ENCODE results near the gene ROCK1. TPM values are rescaled to one million over a fixed set of nuclear protein-coding genes. Genes with fewer than 3 reads are reported as not detected.
A peak's percentile ranks its signal among the peaks of the same experiment; 100 is the strongest.
"Not testable (repeated sequence)": the region's sequence is repeated elsewhere in the genome, so short reads cannot be mapped to it uniquely, and the experiment has no call there.

The ROCK1 gene
- total and polyA plus RNA-seq, 4 donors: 32.6 to 147 (median 70.4) TPM

DNA sequence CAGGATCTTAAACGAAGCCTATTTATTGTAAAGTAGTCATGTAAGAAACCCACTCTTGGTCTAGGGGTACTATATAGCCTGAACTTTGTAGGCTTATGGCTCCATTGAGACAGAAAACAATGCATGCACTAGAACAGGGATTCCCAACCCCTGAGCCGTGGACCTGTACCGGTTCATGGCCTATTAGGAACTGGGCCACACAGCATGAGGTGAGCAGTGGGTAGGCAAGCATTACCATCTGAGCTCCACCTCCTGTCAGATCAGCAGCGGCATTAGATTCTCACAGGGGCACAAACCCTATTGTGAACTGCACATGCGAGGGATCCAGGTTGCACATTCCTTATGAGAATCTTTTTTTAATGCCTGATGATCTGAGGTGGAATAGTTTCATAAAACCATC lies 59.2 kb downstream of the ROCK1 start:
- Histone ChIP-seq H3K27ac (ENCODE audit: low read depth in 1 of 2, low read length in 2 of 2) (peak overlapping the region in 1 of 2 donors; percentile 75), H3K36me3 (ENCODE audit: control insufficient read depth in 1 of 2, insufficient read depth in 2 of 2, low read length in 1 of 2) (no peaks in the 10 kb centered on the region)
- 90 to 93% methylated on average over 5 of the region's 5 CpGs for WGBS, 2 donors

DNA sequence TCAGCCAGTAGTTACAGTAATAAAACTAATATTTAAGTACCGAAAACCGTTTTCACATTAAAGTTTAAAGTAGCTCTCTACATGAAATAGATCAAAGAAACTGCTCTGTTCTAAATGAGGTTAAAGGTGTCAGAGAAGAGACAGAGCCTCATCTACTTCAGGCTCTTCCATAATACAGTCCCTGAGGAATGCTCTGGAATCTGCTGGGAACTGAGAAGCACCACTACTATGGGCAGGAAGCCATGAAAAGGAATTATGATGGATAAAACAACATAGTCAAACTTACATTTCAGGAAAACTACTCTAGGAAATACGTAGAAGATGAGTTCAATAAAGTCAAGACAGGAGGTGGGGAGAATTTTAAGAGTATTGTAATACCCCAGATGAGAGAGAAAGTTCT lies 60.0 kb downstream of the ROCK1 start:
- 64 to 74% methylated on average over 3 of the region's 3 CpGs for WGBS, 2 donors
- peak overlapping the region in 1 of 2 donors; percentile 63 for H3K27ac ChIP-seq (ENCODE audit: low read depth in 1 of 2, low read length in 2 of 2)
- peaks cover 7 to 15% of the 10 kb centered on the region in 2 donors for H3K4me1 ChIP-seq (ENCODE audit: control insufficient read depth in 1 of 2, insufficient read depth in 2 of 2, low read length in 2 of 2)
- ATAC-seq (ENCODE audit: low FRiP score) (no peak), DNase-seq (no peak)
- H3K36me3 ChIP-seq (ENCODE audit: control insufficient read depth in 1 of 2, insufficient read depth in 2 of 2, low read length in 1 of 2): no peaks in the 10 kb centered on the region
- H3K9me3 ChIP-seq (ENCODE audit: control insufficient read depth, low read length): no peaks in the 10 kb centered on the region
- intact Hi-C loops (cut with DNase I): loop anchor here in 1 of 2 donors (10.0 kb wide), 1 partner anchor 53 kb away; no protein-coding TSS in a partner anchor
- no peak overlapping the region for H3K4me3 ChIP-seq (ENCODE audit: low read length in 2 of 2)
- H3K27me3 ChIP-seq (ENCODE audit: control insufficient read depth in 1 of 2, insufficient read depth in 2 of 2, low read length in 1 of 2): no peaks in the 10 kb centered on the region

More for the DNA sequence above, 59.2 kb downstream of the ROCK1 start:
- peaks cover 7 to 15% of the 10 kb centered on the region in 2 donors for H3K4me1 ChIP-seq (ENCODE audit: control insufficient read depth in 1 of 2, insufficient read depth in 2 of 2, low read length in 2 of 2)
- ATAC-seq (ENCODE audit: low FRiP score) (no peak), DNase-seq (no peak)
- H3K4me3 ChIP-seq (ENCODE audit: low read length in 2 of 2): no peak overlapping the region
- H3K9me3 ChIP-seq (ENCODE audit: control insufficient read depth, low read length): no peaks in the 10 kb centered on the region
- intact Hi-C loops (cut with DNase I): loop anchor here in 1 of 2 donors (10.0 kb wide), 1 partner anchor 52 kb away; no protein-coding TSS in a partner anchor
- no peaks in the 10 kb centered on the region for H3K27me3 ChIP-seq (ENCODE audit: control insufficient read depth in 1 of 2, insufficient read depth in 2 of 2, low read length in 1 of 2)

DNA sequence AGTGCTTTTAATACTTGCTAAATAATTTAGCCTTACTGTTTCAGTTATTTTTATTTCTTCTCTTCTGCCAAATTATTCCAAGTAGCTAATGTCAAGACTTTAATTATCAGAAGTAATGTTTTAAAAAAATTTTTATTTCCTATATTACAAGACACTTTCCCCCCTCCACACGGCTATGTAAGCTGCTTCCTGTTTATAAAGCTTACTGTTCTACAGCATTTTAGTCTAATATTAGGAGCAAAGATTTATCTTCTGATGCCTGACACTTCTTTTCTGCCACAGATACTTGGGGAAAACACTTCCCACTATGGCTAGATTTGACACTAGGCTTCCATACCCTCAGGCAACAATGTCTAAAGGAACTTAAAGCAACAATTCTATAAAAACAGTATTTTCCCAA lies 62.3 kb downstream of the ROCK1 start:
- H3K9me3 ChIP-seq (ENCODE audit: control insufficient read depth, low read length): no peaks in the 10 kb centered on the region
- WGBS, 2 donors: 12 to 17% methylated on average over 1 of the region's 1 CpG
- no peak overlapping the region for H3K27ac ChIP-seq (ENCODE audit: low read depth in 1 of 2, low read length in 2 of 2)
- no peak for DNase-seq
- no peaks in the 10 kb centered on the region for H3K36me3 ChIP-seq (ENCODE audit: control insufficient read depth in 1 of 2, insufficient read depth in 2 of 2, low read length in 1 of 2)
- no peak overlapping the region for H3K4me3 ChIP-seq (ENCODE audit: low read length in 2 of 2)
- no peak for ATAC-seq (ENCODE audit: low FRiP score)
- intact Hi-C loops (cut with DNase I): loop anchor here in 1 of 2 donors (5.0 to 10.0 kb wide), 2 partner anchors 47 to 65 kb away; partner anchors contain the start of gene ROCK1
- peaks cover 6 to 7% of the 10 kb centered on the region in 2 donors for H3K4me1 ChIP-seq (ENCODE audit: control insufficient read depth in 1 of 2, insufficient read depth in 2 of 2, low read length in 2 of 2)
- H3K27me3 ChIP-seq (ENCODE audit: control insufficient read depth in 1 of 2, insufficient read depth in 2 of 2, low read length in 1 of 2): no peaks in the 10 kb centered on the region

DNA sequence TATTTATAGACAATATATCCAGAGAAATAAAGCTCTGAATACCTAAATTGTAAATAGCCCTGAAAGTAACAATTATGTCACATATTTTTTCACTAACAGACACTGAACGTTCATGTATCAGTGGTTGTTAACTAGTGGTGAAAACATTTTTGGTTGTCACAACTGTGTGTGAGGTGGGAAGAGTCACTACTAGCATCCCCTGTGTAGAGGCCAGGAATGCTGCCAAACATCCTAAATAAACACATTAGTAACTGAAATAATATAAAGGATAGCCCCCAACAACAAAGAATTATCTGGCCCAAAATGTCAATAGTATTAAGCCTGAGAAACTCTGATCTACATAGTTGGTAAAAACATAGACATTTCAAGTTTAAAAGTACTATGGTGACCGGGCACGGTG lies 64.5 kb downstream of the ROCK1 start:
- DNase-seq: no peak
- Histone ChIP-seq H3K9me3 (ENCODE audit: control insufficient read depth, low read length) (no peaks in the 10 kb centered on the region), H3K27me3 (ENCODE audit: control insufficient read depth in 1 of 2, insufficient read depth in 2 of 2, low read length in 1 of 2) (no peaks in the 10 kb centered on the region), H3K36me3 (ENCODE audit: control insufficient read depth in 1 of 2, insufficient read depth in 2 of 2, low read length in 1 of 2) (no peaks in the 10 kb centered on the region), H3K4me1 (ENCODE audit: control insufficient read depth in 1 of 2, insufficient read depth in 2 of 2, low read length in 2 of 2) (peaks cover 3 to 11% of the 10 kb centered on the region in 2 donors), H3K4me3 (ENCODE audit: low read length in 2 of 2) (no peak overlapping the region), H3K27ac (ENCODE audit: low read depth in 1 of 2, low read length in 2 of 2) (no peak overlapping the region)
- intact Hi-C loops (cut with DNase I): loop anchor here in 1 of 2 donors (5.0 to 10.0 kb wide), 2 partner anchors 45 to 68 kb away; partner anchors contain the start of gene ROCK1
- WGBS, 2 donors: 78 to 79% methylated on average over 3 of the region's 3 CpGs
- no peak for ATAC-seq (ENCODE audit: low FRiP score)

DNA sequence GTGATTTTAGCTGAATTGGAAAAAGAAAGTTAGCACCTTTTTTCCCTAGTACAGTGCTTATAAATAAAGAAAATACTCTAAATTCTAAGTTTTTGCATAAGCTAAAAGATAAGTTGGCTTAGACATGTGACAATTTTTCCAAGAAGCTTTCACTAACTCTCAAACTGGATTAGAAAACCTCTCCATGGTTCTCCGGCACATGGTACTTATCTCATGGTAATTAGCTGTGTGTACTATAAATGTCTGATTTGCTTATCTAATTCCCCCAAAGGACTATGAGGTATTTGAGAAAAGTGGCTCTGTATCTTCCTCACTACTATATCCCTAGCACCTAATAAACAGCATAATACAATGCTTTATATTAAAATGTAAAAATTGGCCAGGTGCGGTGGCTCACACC lies 71.1 kb downstream of the ROCK1 start:
- Histone ChIP-seq H3K36me3 (ENCODE audit: control insufficient read depth in 1 of 2, insufficient read depth in 2 of 2, low read length in 1 of 2) (no peaks in the 10 kb centered on the region), H3K4me3 (ENCODE audit: low read length in 2 of 2) (no peak overlapping the region), H3K4me1 (ENCODE audit: control insufficient read depth in 1 of 2, insufficient read depth in 2 of 2, low read length in 2 of 2) (peaks cover 0 to 4% of the 10 kb centered on the region in 2 donors), H3K27ac (ENCODE audit: low read depth in 1 of 2, low read length in 2 of 2) (no peak overlapping the region), H3K27me3 (ENCODE audit: control insufficient read depth in 1 of 2, insufficient read depth in 2 of 2, low read length in 1 of 2) (no peaks in the 10 kb centered on the region), H3K9me3 (ENCODE audit: control insufficient read depth, low read length) (no peaks in the 10 kb centered on the region)
- intact Hi-C loops (cut with DNase I): loop anchor here in 1 of 2 donors (10.0 kb wide), 1 partner anchor 74 kb away; the partner anchor contains the start of gene ROCK1
- WGBS, 2 donors: 78 to 87% methylated on average over 2 of the region's 2 CpGs
- DNase-seq: no peak
- no peak for ATAC-seq (ENCODE audit: low FRiP score)

DNA sequence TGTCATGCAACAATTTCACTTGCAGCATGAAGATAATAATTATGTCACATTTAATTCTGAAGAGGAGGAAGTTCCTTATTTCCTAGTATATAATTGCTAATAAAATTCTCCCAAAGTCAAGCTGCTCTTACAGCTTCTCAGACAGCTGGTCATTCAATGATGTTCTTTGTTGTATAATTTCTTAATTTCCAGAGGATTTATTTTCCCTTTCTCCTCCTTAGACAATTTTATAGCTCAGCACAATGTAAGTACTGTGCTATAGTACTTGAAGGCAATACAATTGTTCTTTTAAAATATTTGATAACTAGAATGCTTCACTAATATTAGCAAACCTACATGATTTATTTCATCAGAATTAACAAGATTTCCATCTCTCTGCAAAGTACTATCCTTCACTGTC lies 73.4 kb downstream of the ROCK1 start:
- no peaks in the 10 kb centered on the region for H3K9me3 ChIP-seq (ENCODE audit: control insufficient read depth, low read length)
- H3K27me3 ChIP-seq (ENCODE audit: control insufficient read depth in 1 of 2, insufficient read depth in 2 of 2, low read length in 1 of 2): no peaks in the 10 kb centered on the region
- no peaks in the 10 kb centered on the region for H3K36me3 ChIP-seq (ENCODE audit: control insufficient read depth in 1 of 2, insufficient read depth in 2 of 2, low read length in 1 of 2)
- intact Hi-C loops (cut with DNase I): no loop called here
- no peak for DNase-seq
- H3K4me3 ChIP-seq (ENCODE audit: low read length in 2 of 2): no peak overlapping the region
- ATAC-seq (ENCODE audit: low FRiP score): no peak
- peaks cover 0 to 4% of the 10 kb centered on the region in 2 donors for H3K4me1 ChIP-seq (ENCODE audit: control insufficient read depth in 1 of 2, insufficient read depth in 2 of 2, low read length in 2 of 2)
- H3K27ac ChIP-seq (ENCODE audit: low read depth in 1 of 2, low read length in 2 of 2): no peak overlapping the region

DNA sequence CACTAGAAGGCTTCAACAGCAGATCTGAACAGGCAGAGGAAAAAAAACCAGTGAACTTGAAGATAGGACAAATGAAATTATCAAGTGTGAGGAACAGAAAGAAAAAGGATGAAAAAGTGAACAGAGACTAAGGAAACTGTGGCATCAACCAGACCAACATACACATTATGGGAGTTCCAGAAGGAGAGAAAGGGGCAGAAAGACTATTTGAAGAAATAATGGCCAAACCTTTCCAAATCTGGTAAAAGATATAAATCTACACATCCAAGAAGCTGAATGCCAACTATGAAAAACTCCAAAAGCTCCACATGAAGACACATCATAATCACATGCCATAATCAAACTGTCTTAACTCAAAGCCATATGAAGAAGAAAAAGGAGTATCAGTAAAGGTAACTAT lies 79.8 kb downstream of the ROCK1 start:
- H3K4me1 ChIP-seq (ENCODE audit: control insufficient read depth in 1 of 2, insufficient read depth in 2 of 2, low read length in 2 of 2): no peaks in the 10 kb centered on the region
- ATAC-seq (ENCODE audit: low FRiP score) (no peak), DNase-seq (no peak)
- no peak overlapping the region for H3K4me3 ChIP-seq (ENCODE audit: low read length in 2 of 2)
- H3K27me3 ChIP-seq (ENCODE audit: control insufficient read depth in 1 of 2, insufficient read depth in 2 of 2, low read length in 1 of 2): no peaks in the 10 kb centered on the region
- intact Hi-C loops (cut with DNase I): no loop called here
- H3K9me3 ChIP-seq (ENCODE audit: control insufficient read depth, low read length): no peaks in the 10 kb centered on the region
- H3K27ac ChIP-seq (ENCODE audit: low read depth in 1 of 2, low read length in 2 of 2): no peak overlapping the region
- H3K36me3 ChIP-seq (ENCODE audit: control insufficient read depth in 1 of 2, insufficient read depth in 2 of 2, low read length in 1 of 2): peaks cover 2 to 7% of the 10 kb centered on the region in 2 donors

- H3K9me3 ChIP-seq (ENCODE audit: control insufficient read depth, low read length); ATAC-seq (ENCODE audit: low FRiP score); H3K36me3 ChIP-seq (ENCODE audit: control insufficient read depth in 1 of 2, insufficient read depth in 2 of 2, low read length in 1 of 2); DNase-seq; H3K27me3 ChIP-seq (ENCODE audit: control insufficient read depth in 1 of 2, insufficient read depth in 2 of 2, low read length in 1 of 2); H3K4me1 ChIP-seq (ENCODE audit: control insufficient read depth in 1 of 2, insufficient read depth in 2 of 2, low read length in 2 of 2); intact Hi-C loops (cut with DNase I); H3K27ac ChIP-seq (ENCODE audit: low read depth in 1 of 2, low read length in 2 of 2); H3K4me3 ChIP-seq (ENCODE audit: low read length in 2 of 2): not testable (repeated sequence)
- 98% methylated on average over 13 of the region's 13 CpGs for WGBS, 2 donors
Measured at GRCh38 chr18:21018257-21018656, 93.4 kb downstream of the ROCK1 start.

DNA sequence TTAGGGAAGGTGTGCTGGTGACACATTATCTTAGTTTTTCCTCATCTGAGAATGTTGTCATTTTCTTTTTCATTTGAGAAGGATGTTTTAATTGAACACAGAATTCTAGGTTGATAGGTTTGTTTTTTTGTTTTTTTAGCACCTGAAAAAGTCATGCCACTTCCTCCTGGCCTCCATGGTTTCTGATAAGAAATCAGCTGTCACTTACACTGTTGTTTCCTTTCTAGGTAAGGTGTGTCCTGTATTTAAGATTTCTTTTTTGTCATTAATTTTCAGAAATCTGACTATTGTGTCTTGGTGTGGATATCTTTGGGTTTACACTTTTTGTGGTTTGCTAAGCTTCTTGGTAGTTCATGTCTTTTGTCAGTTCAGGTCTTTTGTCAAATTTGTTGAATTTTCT lies 99.3 kb downstream of the ROCK1 start:
- H3K27ac ChIP-seq (ENCODE audit: low read depth in 1 of 2, low read length in 2 of 2): no peak overlapping the region
- no peaks in the 10 kb centered on the region for H3K9me3 ChIP-seq (ENCODE audit: control insufficient read depth, low read length)
- H3K4me3 ChIP-seq (ENCODE audit: low read length in 2 of 2): no peak overlapping the region
- H3K27me3 ChIP-seq (ENCODE audit: control insufficient read depth in 1 of 2, insufficient read depth in 2 of 2, low read length in 1 of 2): no peaks in the 10 kb centered on the region
- H3K4me1 ChIP-seq (ENCODE audit: control insufficient read depth in 1 of 2, insufficient read depth in 2 of 2, low read length in 2 of 2): no peaks in the 10 kb centered on the region
- H3K36me3 ChIP-seq (ENCODE audit: control insufficient read depth in 1 of 2, insufficient read depth in 2 of 2, low read length in 1 of 2): peaks cover 0 to 4% of the 10 kb centered on the region in 2 donors
- intact Hi-C loops (cut with DNase I): no loop called here
- DNase-seq (no peak), ATAC-seq (ENCODE audit: low FRiP score) (no peak)
